ENCODE data around the gene AREL1.

DNA sequence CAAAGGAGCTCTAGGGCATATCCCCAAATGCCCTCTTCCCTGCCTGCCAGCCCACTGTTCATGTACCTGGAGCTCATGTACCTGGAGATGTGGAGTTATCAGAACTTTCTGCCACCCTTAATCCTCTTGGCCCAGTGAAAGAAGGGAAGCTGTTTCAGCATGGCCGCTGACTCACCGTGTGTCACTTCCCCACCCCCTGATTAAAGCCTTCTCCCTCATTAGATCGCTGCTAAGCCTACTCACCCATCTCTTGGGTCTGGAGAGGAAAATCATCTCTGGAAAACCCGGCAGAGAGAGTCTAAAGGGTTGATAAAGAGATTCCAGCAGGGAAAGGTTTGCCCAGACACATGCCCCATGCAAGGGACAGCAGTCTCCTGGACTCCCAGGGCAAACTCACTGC, 96.4 kb downstream of the AREL1 start:
- TF ChIP-seq, protein P1, sequence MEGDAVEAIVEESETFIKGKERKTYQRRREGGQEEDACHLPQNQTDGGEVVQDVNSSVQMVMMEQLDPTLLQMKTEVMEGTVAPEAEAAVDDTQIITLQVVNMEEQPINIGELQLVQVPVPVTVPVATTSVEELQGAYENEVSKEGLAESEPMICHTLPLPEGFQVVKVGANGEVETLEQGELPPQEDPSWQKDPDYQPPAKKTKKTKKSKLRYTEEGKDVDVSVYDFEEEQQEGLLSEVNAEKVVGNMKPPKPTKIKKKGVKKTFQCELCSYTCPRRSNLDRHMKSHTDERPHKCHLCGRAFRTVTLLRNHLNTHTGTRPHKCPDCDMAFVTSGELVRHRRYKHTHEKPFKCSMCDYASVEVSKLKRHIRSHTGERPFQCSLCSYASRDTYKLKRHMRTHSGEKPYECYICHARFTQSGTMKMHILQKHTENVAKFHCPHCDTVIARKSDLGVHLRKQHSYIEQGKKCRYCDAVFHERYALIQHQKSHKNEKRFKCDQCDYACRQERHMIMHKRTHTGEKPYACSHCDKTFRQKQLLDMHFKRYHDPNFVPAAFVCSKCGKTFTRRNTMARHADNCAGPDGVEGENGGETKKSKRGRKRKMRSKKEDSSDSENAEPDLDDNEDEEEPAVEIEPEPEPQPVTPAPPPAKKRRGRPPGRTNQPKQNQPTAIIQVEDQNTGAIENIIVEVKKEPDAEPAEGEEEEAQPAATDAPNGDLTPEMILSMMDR (IDR thresholded peaks at IDR 0.05), result no peak
- TF ChIP-seq POLR2A (IDR thresholded peaks at IDR 0.05) (no peak), POLR2AphosphoS5 (IDR thresholded peaks at IDR 0.05) (no peak)

Data from breast epithelium (tissue), 3 donors.